Measurements from ENCODE around the gene OR2A14.
"Not testable (repeated sequence)": the region's sequence is repeated elsewhere in the genome, so short reads cannot be mapped to it uniquely, and the experiment has no call there.

OR2A14 gene

GRCh38 chr7:144122876-144123275, at the start of gene OR2A14:
Gene OR2A14 (plus strand): TSS chr7:144123176. CDS start chr7:144129113, 5,937 bp downstream.
- no peak for DNase-seq

- DNase-seq = no peak
These were observed 48.6 kb upstream of the OR2A14 start for GRCh38 chr7:144074374-144074773.

- DNase-seq = no peak
These were observed 37.0 kb upstream of the OR2A14 start, which contains the start of gene OR2A12 for GRCh38 chr7:144085978-144086377. Gene OR2A12 (plus strand): TSS chr7:144086278. CDS start chr7:144095108, 8,830 bp downstream.

- no peak for DNase-seq
These were observed 36.2 kb upstream of the OR2A14 start for GRCh38 chr7:144086730-144087129.

GRCh38 chr7:144087230-144087629, 35.7 kb upstream of the OR2A14 start:
- DNase-seq = no peak

- DNase-seq = no peak
These were observed 32.3 kb upstream of the OR2A14 start for GRCh38 chr7:144090667-144091066.

GRCh38 chr7:144098776-144099175, 24.2 kb upstream of the OR2A14 start:
- no peak for DNase-seq

GRCh38 chr7:144100607-144101006, 22.4 kb upstream of the OR2A14 start:
- no peak for DNase-seq

GRCh38 chr7:144102041-144102440, 20.9 kb upstream of the OR2A14 start:
- DNase-seq = peak; percentile 71

GRCh38 chr7:144105211-144105610, 17.8 kb upstream of the OR2A14 start:
- DNase-seq = no peak

- DNase-seq = no peak
These were observed 13.7 kb upstream of the OR2A14 start, which contains the start of gene OR2A2 for GRCh38 chr7:144109283-144109682. Gene OR2A2 (plus strand): TSS chr7:144109583. CDS start chr7:144109583, 0 bp downstream.

- no peak for DNase-seq
These were observed 12.7 kb upstream of the OR2A14 start for GRCh38 chr7:144110272-144110671.

- DNase-seq = no peak
These were observed 9.3 kb upstream of the OR2A14 start for GRCh38 chr7:144113651-144114050.

GRCh38 chr7:144118341-144118740, 4.6 kb upstream of the OR2A14 start:
- DNase-seq = no peak

- peak; percentile 45 for DNase-seq
These were observed 4.8 kb downstream of the OR2A14 start for GRCh38 chr7:144127714-144128334.

- not testable (repeated sequence) for DNase-seq
These were observed 6.6 kb downstream of the OR2A14 start for GRCh38 chr7:144129601-144130000.

GRCh38 chr7:144130730-144131129, 7.8 kb downstream of the OR2A14 start:
- DNase-seq = no peak

- DNase-seq = no peak
These were observed 9.3 kb downstream of the OR2A14 start for GRCh38 chr7:144132262-144132661.

GRCh38 chr7:144133307-144133706, 10.3 kb downstream of the OR2A14 start:
- no peak for DNase-seq

GRCh38 chr7:144134116-144134515, 11.1 kb downstream of the OR2A14 start:
- no peak for DNase-seq

- DNase-seq = no peak
These were observed 14.5 kb downstream of the OR2A14 start for GRCh38 chr7:144137501-144137900.

- DNase-seq = no peak
These were observed 19.2 kb downstream of the OR2A14 start for GRCh38 chr7:144142187-144142586.

GRCh38 chr7:144144426-144144825, 21.4 kb downstream of the OR2A14 start:
- no peak for DNase-seq

GRCh38 chr7:144148224-144148827, 25.4 kb downstream of the OR2A14 start:
- no peak for DNase-seq

- no peak for DNase-seq
These were observed 35.9 kb downstream of the OR2A14 start for GRCh38 chr7:144158861-144159260.

All from DMS79 (cell line).